Trophoblast cell (in vitro differentiated cells and primary cell): ENCODE results near the gene FBXO36.

Experiments
- DNase-seq, 2 donors: peaks; one replicate each; pipeline ENCODE4 v3.0.0-alpha.2; 2016
- H2AFZ ChIP-seq: 2 replicates; pipeline ENCODE4 v1.6.1; 2013; ENCODE audit warnings: low read length, moderate library complexity, mild to moderate bottlenecking; ENCODE audit not compliant: insufficient read depth, poor library complexity
- H2AK5ac ChIP-seq: 2 replicates; pipeline ENCODE4 v1.6.1; 2013; ENCODE audit warnings: mild to moderate bottlenecking, low read length
- H2BK120ac ChIP-seq: 2 replicates; pipeline ENCODE4 v1.6.1; 2013; ENCODE audit warnings: low read length, mild to moderate bottlenecking, moderate library complexity; ENCODE audit not compliant: insufficient read depth, poor library complexity
- H2BK12ac ChIP-seq: 2 replicates; pipeline ENCODE4 v1.6.1; 2013; ENCODE audit warnings: mild to moderate bottlenecking, low read length, moderate library complexity
- H2BK5ac ChIP-seq: 2 replicates; pipeline ENCODE4 v1.6.1; 2013; ENCODE audit warnings: low read length, low read depth, moderate library complexity, mild to moderate bottlenecking; ENCODE audit not compliant: poor library complexity
- H3K14ac ChIP-seq: 2 replicates; pipeline ENCODE4 v1.6.1; 2013; ENCODE audit warnings: mild to moderate bottlenecking, low read length
- H3K18ac ChIP-seq: 2 replicates; pipeline ENCODE4 v1.6.1; 2013; ENCODE audit warnings: mild to moderate bottlenecking, low read length
- H3K23ac ChIP-seq: 2 replicates; pipeline ENCODE4 v1.6.1; 2013; ENCODE audit warnings: low read length
- H3K27ac ChIP-seq: 2 replicates; pipeline ENCODE4 v1.5.1; 2013; ENCODE audit warnings: low read depth, mild to moderate bottlenecking, inconsistent platforms, low read length, moderate library complexity
- H3K27me3 ChIP-seq: 2 replicates; pipeline ENCODE4 v1.6.1; 2013; ENCODE audit warnings: inconsistent platforms, mild to moderate bottlenecking, low read length, moderate library complexity; ENCODE audit not compliant: insufficient read depth
- H3K36me3 ChIP-seq, 2 experiments: 1 replicate in 1 of 2; 2 replicates in 1 of 2; pipeline ENCODE4 v1.6.1; 2013; ENCODE audit warnings: low read length in 2 of 2, mild to moderate bottlenecking in 2 of 2, moderate library complexity in 1 of 2; ENCODE audit not compliant: insufficient read depth in 2 of 2, control insufficient read depth in 1 of 2
- H3K4ac ChIP-seq: 2 replicates; pipeline ENCODE4 v1.6.1; 2013; ENCODE audit warnings: low read depth, mild to moderate bottlenecking, low read length, moderate library complexity
- H3K4me1 ChIP-seq, 2 experiments: 1 replicate in 1 of 2; 2 replicates in 1 of 2; pipeline ENCODE4 v1.6.1; 2013; ENCODE audit warnings: low read length in 2 of 2, mild to moderate bottlenecking in 2 of 2, moderate library complexity in 1 of 2; ENCODE audit not compliant: insufficient read depth in 2 of 2, control insufficient read depth in 1 of 2
- H3K4me2 ChIP-seq: 2 replicates; pipeline ENCODE4 v1.6.1; 2013; ENCODE audit warnings: inconsistent platforms, mild to moderate bottlenecking, low read length, moderate library complexity
- H3K4me3 ChIP-seq: 2 replicates; pipeline ENCODE4 v1.5.1; 2013; ENCODE audit warnings: mild to moderate bottlenecking, low read depth, low read length, inconsistent platforms
- H3K79me1 ChIP-seq: one replicate; pipeline ENCODE4 v1.6.1; 2013; ENCODE audit warnings: low read length
- H3K79me2 ChIP-seq: 2 replicates; pipeline ENCODE4 v1.6.1; 2013; ENCODE audit warnings: low read length, mild to moderate bottlenecking; ENCODE audit not compliant: control insufficient read depth, insufficient read depth, poor library complexity
- H3K9ac ChIP-seq: 2 replicates; pipeline ENCODE4 v1.6.1; 2013; ENCODE audit warnings: mild to moderate bottlenecking, low read length
- H3K9me3 ChIP-seq: 2 replicates; pipeline ENCODE4 v1.6.1; 2013; ENCODE audit warnings: low read depth, mild to moderate bottlenecking, control low read depth, inconsistent platforms, low read length; ENCODE audit not compliant: insufficient read depth
- H4K12ac ChIP-seq: 2 replicates; pipeline ENCODE4 v1.6.1; 2013; ENCODE audit warnings: low read depth, mild to moderate bottlenecking, low read length, moderate library complexity
- H4K8ac ChIP-seq: 2 replicates; pipeline ENCODE4 v1.6.1; 2013; ENCODE audit warnings: low read depth, mild to moderate bottlenecking, low read length, moderate library complexity
- H4K91ac ChIP-seq: one replicate; pipeline ENCODE4 v1.6.1; 2013; ENCODE audit warnings: low read depth, mild to moderate bottlenecking, low read length, moderate library complexity
- whole genome bisulfite sequencing: extraction: QIAGEN DNeasy Blood & Tissue Kit; methylation state at CpG from one replicate; pipeline ENCODE4 v1.1.7; 2013; ENCODE audit warnings: missing lambda C conversion rate; ENCODE audit not compliant: insufficient read length, insufficient coverage; ENCODE audit errors: extremely low coverage; 5-methylcytosine and 5-hydroxymethylcytosine counted together

Gene FBXO36

DNA sequence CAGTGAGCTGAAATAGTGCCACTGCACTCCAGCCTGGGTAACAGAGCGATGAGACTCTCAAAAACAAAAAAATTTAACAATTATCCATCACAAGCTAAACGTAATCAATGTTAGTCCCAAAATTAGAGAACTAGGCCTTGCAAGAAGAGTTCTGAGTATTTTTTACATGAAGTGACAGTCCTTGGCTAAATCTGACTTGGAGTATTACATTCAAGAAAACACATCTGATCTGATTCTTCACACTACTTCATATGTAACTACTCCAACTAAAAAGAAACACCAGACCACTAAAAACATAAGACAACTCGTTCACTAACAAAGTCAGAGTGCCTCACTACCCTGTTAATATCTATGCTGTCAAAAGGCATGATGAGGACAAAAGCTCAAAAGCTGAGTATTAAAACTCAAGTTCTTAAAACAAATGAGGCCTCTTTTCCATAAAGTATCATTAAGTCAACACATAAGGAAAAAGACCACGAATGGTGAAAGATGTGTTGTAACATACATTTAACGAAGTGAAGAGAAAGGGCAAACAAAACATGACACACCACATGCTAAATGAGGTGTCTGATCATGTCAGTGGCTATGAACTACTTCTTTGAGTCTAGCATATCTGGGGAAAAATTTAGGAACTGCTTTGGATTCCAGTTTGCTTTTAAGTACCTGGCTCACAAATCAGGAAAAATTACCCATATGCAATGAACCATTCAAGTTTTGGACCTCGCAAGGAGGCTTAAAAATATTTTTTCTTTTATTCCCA lies 42.9 kb upstream of the FBXO36 start:
- WGBS: no CpG with 5 or more reads among the region's 6 CpGs
- no peak overlapping the region for H3K4me3 ChIP-seq
- DNase-seq: peak in 1 of 2 donors; percentile 18
- no peaks in the 10 kb centered on the region for H3K27me3 ChIP-seq
- H3K36me3 ChIP-seq: peaks cover 17% of the 10 kb centered on the region in 2 experiments
- H3K18ac ChIP-seq: no peak overlapping the region
- H3K23ac ChIP-seq: no peak overlapping the region
- no peak overlapping the region for H3K4ac ChIP-seq
- no peak overlapping the region for H3K14ac ChIP-seq
- no peak overlapping the region for H4K91ac ChIP-seq
- no peak overlapping the region for H3K27ac ChIP-seq
- H2BK120ac ChIP-seq: no peak overlapping the region
- no peaks in the 10 kb centered on the region for H3K9me3 ChIP-seq
- no peak overlapping the region for H2BK5ac ChIP-seq
- no peak overlapping the region for H2AFZ ChIP-seq
- no peak overlapping the region for H3K4me2 ChIP-seq
- no peak overlapping the region for H3K9ac ChIP-seq
- no peak overlapping the region for H4K8ac ChIP-seq
- no peak overlapping the region for H2AK5ac ChIP-seq
- no peak overlapping the region for H2BK12ac ChIP-seq
- H3K79me2 ChIP-seq: no peaks in the 10 kb centered on the region
- H3K79me1 ChIP-seq: no peaks in the 10 kb centered on the region
- no peaks in the 10 kb centered on the region for H3K4me1 ChIP-seq
- H4K12ac ChIP-seq: no peak overlapping the region

DNA sequence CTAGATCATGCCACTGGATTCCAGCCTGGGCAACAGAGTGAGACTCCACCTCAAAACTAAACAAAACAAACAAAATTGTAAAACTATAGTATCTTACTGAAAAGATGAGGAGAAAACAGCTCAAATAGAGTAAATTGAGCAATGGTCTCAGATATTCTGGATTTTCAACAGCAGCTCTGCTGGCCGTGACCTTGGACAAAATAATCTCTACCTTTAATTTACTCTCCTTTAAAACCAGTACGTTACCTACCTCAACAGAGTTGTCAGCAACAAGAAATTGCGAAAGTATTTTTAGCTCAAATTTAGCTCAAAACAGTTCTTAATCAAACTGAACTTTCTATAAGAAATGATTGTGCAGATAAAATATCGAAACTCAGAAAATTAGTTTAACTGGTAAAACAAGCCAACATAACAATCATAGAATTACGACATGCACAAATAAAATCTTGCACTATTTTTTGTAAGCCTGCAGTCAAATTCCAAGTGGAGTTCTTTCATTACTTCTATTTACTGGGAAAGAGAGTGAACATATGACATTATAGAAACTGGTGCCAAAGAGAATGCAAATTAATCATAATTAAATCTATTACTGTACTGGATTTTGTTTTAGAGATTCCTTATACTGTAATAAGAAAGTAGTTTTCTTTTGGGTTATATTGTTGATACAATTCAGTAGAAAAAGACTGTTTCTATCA lies 41.3 kb upstream of the FBXO36 start:
- H3K79me1 ChIP-seq: no peaks in the 10 kb centered on the region
- H4K91ac ChIP-seq: no peak overlapping the region
- H2BK120ac ChIP-seq: no peak overlapping the region
- no peak overlapping the region for H3K18ac ChIP-seq
- no peak overlapping the region for H3K27ac ChIP-seq
- H3K36me3 ChIP-seq: peaks cover 18 to 19% of the 10 kb centered on the region in 2 experiments
- H2BK12ac ChIP-seq: no peak overlapping the region
- no peak overlapping the region for H2BK5ac ChIP-seq
- H3K79me2 ChIP-seq: no peaks in the 10 kb centered on the region
- H3K4me1 ChIP-seq: no peaks in the 10 kb centered on the region
- WGBS: no CpG with 5 or more reads among the region's 5 CpGs
- no peak overlapping the region for H4K8ac ChIP-seq
- H3K4me2 ChIP-seq: no peak overlapping the region
- no peak overlapping the region for H4K12ac ChIP-seq
- no peak overlapping the region for H3K4me3 ChIP-seq
- DNase-seq: no peak
- H3K9me3 ChIP-seq: no peaks in the 10 kb centered on the region
- no peak overlapping the region for H2AK5ac ChIP-seq
- H3K14ac ChIP-seq: no peak overlapping the region
- no peak overlapping the region for H2AFZ ChIP-seq
- H3K9ac ChIP-seq: no peak overlapping the region
- H3K27me3 ChIP-seq: no peaks in the 10 kb centered on the region
- no peak overlapping the region for H3K23ac ChIP-seq
- peak overlapping the region; percentile 62 for H3K4ac ChIP-seq

DNA sequence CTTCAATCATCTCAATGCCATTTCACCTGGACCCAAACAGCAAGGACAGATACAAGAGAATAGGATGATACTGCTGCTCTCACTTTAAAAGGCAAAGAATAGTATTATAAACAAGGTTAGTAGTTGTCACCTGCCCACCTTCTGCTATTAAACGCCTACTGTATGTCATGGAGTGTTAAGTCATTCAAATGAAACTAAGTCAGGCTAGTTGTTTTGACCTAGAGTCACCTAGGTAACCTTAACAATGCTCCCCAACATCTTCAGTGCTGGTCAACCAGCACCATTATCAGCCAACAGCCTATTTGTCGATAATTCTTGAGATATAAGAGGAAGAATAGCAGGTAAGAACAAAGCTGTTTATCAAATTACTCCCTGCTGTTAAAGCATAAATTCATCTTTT lies 39.7 kb upstream of the FBXO36 start:
- no peaks in the 10 kb centered on the region for H3K27me3 ChIP-seq
- no peak overlapping the region for H2BK12ac ChIP-seq
- H2AFZ ChIP-seq: no peak overlapping the region
- H3K9ac ChIP-seq: no peak overlapping the region
- H3K36me3 ChIP-seq: peaks cover 14 to 17% of the 10 kb centered on the region in 2 experiments
- H3K79me1 ChIP-seq: no peaks in the 10 kb centered on the region
- H3K79me2 ChIP-seq: no peaks in the 10 kb centered on the region
- no peak overlapping the region for H4K12ac ChIP-seq
- no peak overlapping the region for H3K14ac ChIP-seq
- no CpG with 5 or more reads among the region's 2 CpGs for WGBS
- H3K23ac ChIP-seq: no peak overlapping the region
- H3K4ac ChIP-seq: no peak overlapping the region
- no peak overlapping the region for H2AK5ac ChIP-seq
- H3K4me1 ChIP-seq: no peaks in the 10 kb centered on the region
- H3K18ac ChIP-seq: no peak overlapping the region
- H3K4me3 ChIP-seq: no peak overlapping the region
- no peaks in the 10 kb centered on the region for H3K9me3 ChIP-seq
- H4K91ac ChIP-seq: no peak overlapping the region
- no peak overlapping the region for H2BK120ac ChIP-seq
- H4K8ac ChIP-seq: no peak overlapping the region
- no peak overlapping the region for H2BK5ac ChIP-seq
- H3K4me2 ChIP-seq: no peak overlapping the region
- H3K27ac ChIP-seq: no peak overlapping the region
- DNase-seq: no peak

DNA sequence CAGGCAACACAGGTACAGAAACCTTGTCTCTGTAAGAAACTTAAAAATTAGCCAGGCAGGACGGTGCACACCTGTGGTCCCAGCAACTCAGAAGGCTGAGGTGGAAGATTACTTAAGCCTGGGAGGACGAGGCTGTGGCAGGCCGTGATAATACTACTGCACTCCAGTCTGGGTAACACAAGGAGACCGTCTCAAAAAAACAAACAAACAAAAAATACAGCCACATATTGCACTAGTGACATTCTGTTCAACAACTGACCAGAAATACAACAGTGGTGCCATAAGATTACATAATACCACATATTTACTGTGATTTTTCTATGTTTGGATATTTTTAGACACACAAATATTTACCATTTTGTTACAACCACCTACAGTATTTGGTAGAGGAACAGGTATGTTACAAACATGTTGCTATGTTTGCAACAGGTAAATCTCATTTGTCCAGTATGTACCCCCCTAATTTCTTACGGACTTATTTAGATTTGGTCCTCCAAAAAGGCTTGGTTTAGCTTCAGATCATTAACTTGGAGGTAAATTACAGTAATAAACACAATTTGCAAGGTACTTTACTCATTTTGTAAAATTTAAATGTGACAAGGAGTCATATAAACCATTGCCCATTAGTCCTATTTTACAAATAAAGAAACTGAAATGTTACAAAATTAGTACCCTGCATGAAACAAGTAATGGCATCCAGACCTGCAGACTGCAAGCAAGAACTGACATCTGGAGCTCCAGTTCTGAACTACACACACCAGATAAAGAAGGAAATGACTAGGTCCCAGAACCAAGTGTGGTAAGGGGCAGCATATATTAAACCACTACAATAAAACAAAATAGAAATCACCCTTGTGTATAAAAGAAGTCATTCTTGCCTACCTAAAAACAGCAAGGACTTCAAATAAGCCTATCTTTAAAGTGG lies 37.3 kb upstream of the FBXO36 start:
- Histone ChIP-seq H2AK5ac (no peak overlapping the region), H2BK120ac (no peak overlapping the region), H3K79me2 (no peaks in the 10 kb centered on the region), H3K4ac (peak overlapping the region; percentile 94), H4K8ac (no peak overlapping the region), H3K4me3 (no peak overlapping the region), H3K27me3 (no peaks in the 10 kb centered on the region), H3K14ac (no peak overlapping the region), H4K12ac (peak overlapping the region; percentile 62), H3K79me1 (no peaks in the 10 kb centered on the region), H3K4me1 (no peaks in the 10 kb centered on the region), H3K9me3 (no peaks in the 10 kb centered on the region), H3K27ac (no peak overlapping the region), H2BK12ac (no peak overlapping the region), H3K9ac (no peak overlapping the region), H3K18ac (peak overlapping the region; percentile 53), H2BK5ac (no peak overlapping the region), H2AFZ (no peak overlapping the region), H3K4me2 (no peak overlapping the region), H3K36me3 (peaks cover 5 to 6% of the 10 kb centered on the region in 2 experiments), H3K23ac (no peak overlapping the region), H4K91ac (no peak overlapping the region)
- no CpG with 5 or more reads among the region's 5 CpGs for WGBS
- no peak for DNase-seq
